Measurements from ENCODE around the gene RTL9.

The RTL9 gene

GRCh38 chrX:110384490-110384889, 25.8 kb downstream of the RTL9 start:
- DNase-seq (ENCODE audit: insufficient read length, low spot score) = no peak
- no peak for TF ChIP-seq CTCF (IDR thresholded peaks at IDR 0.05; ENCODE audit: insufficient read depth, missing control alignments)
- FAIRE-seq = no peak

- no peak for TF ChIP-seq CTCF (IDR thresholded peaks at IDR 0.05; ENCODE audit: insufficient read depth, missing control alignments)
- FAIRE-seq = no peak
Observed at GRCh38 chrX:110389570-110389969, 30.9 kb downstream of the RTL9 start.

GRCh38 chrX:110391086-110391485, 32.4 kb downstream of the RTL9 start:
- TF ChIP-seq CTCF (IDR thresholded peaks at IDR 0.05; ENCODE audit: insufficient read depth, missing control alignments) = no peak
- no peak for DNase-seq (ENCODE audit: insufficient read length, low spot score)
- FAIRE-seq = no peak

More at GRCh38 chrX:110389570-110389969, 30.9 kb downstream of the RTL9 start:
- DNase-seq (ENCODE audit: insufficient read length, low spot score) = no peak

GRCh38 chrX:110394651-110395050, 36.0 kb downstream of the RTL9 start:
- no peak for DNase-seq (ENCODE audit: insufficient read length, low spot score)
- no peak for FAIRE-seq
- TF ChIP-seq CTCF (IDR thresholded peaks at IDR 0.05; ENCODE audit: insufficient read depth, missing control alignments) = no peak

GRCh38 chrX:110395877-110396276, 37.2 kb downstream of the RTL9 start:
- no peak for FAIRE-seq
- DNase-seq (ENCODE audit: insufficient read length, low spot score) = no peak

GRCh38 chrX:110396735-110397134, 38.1 kb downstream of the RTL9 start:
- no peak for TF ChIP-seq CTCF (IDR thresholded peaks at IDR 0.05; ENCODE audit: insufficient read depth, missing control alignments)
- FAIRE-seq (no peak), DNase-seq (ENCODE audit: insufficient read length, low spot score) (no peak)

More at GRCh38 chrX:110395877-110396276, 37.2 kb downstream of the RTL9 start:
- no peak for TF ChIP-seq CTCF (IDR thresholded peaks at IDR 0.05; ENCODE audit: insufficient read depth, missing control alignments)

GRCh38 chrX:110397339-110397738, 38.7 kb downstream of the RTL9 start:
- FAIRE-seq = no peak
- no peak for TF ChIP-seq CTCF (IDR thresholded peaks at IDR 0.05; ENCODE audit: insufficient read depth, missing control alignments)

More at GRCh38 chrX:110397339-110397738, 38.7 kb downstream of the RTL9 start:
- DNase-seq (ENCODE audit: insufficient read length, low spot score) = no peak
